T-helper 2 cell treated with Interferon-gamma antibody and Interleukin-4, amounts not matched to agents 100 ng/mL and 5 ng/mL, for 36 hours (primary cell): Measurements from ENCODE around the gene ZNF583. TPM values are rescaled to one million over a fixed set of nuclear protein-coding genes. Genes with fewer than 3 reads are reported as not detected.

Experiments used
- intact Hi-C: fragments of 100-400 bp; cut with micrococcal nuclease; formaldehyde crosslinking; loops from one replicate; pipeline ENCODE4 v1.15.1; 2023
- total RNA-seq: library from RNA; stranded (reverse); gene quantifications from 2 replicates; pipeline ENCODE4 v1.2.3, GENCODE V29; 2022

The ZNF583 gene
- total RNA-seq, 1 donor from 2014 or later: 3.9 TPM

DNA sequence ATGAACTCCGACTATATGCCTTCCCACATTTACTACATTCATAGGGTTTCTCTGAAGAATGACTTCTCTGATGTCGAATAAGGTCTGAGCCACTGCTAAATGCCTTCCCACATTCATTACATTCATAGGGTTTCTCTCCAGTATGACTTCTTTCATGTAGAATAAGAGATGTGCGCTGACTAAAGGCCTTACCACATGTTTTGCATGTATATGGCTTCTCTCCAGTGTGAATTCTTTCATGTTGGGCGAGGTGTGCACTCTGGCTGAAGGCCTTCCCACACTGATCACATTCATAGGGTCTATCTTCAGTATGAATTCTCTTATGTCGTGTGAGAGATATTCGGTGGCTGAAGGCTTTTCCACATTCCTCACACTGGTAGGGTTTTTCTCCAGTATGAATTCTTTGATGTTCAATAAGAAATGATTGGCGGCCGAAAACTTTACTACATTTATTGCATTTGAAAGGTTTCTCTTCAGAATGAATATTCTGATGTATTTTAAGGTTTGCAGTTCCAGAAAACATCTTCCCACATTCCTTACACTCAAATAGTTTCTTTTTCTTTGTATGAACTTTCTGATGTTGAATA, 37.2 kb downstream of the ZNF583 start:
- intact Hi-C loops: no loop called here

DNA sequence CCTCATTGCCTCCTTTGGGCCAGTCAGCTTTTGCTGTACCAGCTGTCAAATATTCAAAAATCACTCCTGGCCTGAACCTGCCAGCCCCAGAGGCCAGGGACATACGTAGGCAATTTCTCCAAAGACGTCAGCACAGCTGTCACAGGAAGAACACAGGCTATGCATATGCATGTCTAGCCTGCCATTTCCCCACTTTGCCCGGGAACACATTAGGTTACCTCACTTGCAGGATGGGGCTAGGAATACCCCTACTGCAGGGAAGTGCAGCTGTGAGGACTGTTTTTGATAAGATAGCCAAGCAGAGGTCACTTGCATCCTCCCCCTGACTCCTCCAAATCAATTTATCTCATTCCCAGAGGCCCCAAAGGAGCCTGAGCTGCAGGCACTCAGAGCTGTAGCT, 70.2 kb downstream of the ZNF583 start:
- intact Hi-C loops: no loop called here

DNA sequence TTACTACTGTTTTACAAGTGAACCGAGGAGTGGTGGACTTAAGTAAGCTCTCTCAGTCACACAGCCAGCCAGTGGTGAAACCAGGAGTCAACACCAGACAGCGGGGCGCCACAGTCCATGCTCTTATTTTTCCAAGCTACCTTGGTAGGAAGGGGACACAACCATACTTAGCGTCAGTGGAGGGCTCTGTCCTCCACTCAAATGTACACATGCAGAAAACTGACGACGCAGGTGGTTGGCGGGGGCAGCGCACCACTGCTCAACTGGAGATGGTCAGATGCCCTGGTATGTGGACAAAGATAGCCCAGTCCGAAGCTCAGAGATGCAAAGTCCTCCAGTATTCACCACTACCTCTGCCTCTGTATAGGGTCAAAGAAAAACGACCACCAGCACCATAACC, 72.0 kb downstream of the ZNF583 start:
- intact Hi-C loops: no loop called here

Other genes starting within 250 kb of the ZNF583 start
- gene GALP, start 228.3 kb upstream of the ZNF583 start, total RNA-seq: not detected in 2 replicates
- gene ZSCAN5B, start 206.5 kb upstream of the ZNF583 start, total RNA-seq: not detected in 2 replicates
- gene ZSCAN5C, start 202.1 kb upstream of the ZNF583 start, total RNA-seq: not detected in 2 replicates
- 2.8 and 3.7 TPM in 2 replicates for gene EDDM13, start 131.6 kb upstream of the ZNF583 start, total RNA-seq
- gene ZSCAN5A, start 89.5 kb upstream of the ZNF583 start, total RNA-seq: 10.0 and 10.1 TPM in 2 replicates
- 1.1 and 1.7 TPM in 2 replicates for gene ZNF582, start 10.8 kb upstream of the ZNF583 start, total RNA-seq
- 0.05 TPM in 1 of 2 replicates, not detected in the other for gene ZNF667, start 73.0 kb downstream of the ZNF583 start, total RNA-seq
- gene ZNF471, start 103.5 kb downstream of the ZNF583 start, total RNA-seq: 0.07 and 0.09 TPM in 2 replicates
- 2.0 and 2.3 TPM in 2 replicates for gene ZFP28, start 134.6 kb downstream of the ZNF583 start, total RNA-seq
- gene ZNF470, start 163.1 kb downstream of the ZNF583 start, total RNA-seq: 2.0 and 2.5 TPM in 2 replicates
- 5.5 and 5.8 TPM in 2 replicates for gene ZNF71, start 191.0 kb downstream of the ZNF583 start, total RNA-seq
- gene SMIM17, start 238.8 kb downstream of the ZNF583 start, total RNA-seq: not detected in 2 replicates